ENCODE measurements around the gene PPIB.

GRCh38 chr15:64130159-64130558 is 32.7 kb downstream of the PPIB start:
- no peak for TF ChIP-seq CTCF (conservative IDR thresholded peaks at IDR 0.05; ENCODE audit: low read depth, low read length)
- no peak for TF ChIP-seq EZH2 (IDR thresholded peaks at IDR 0.05; ENCODE audit: borderline replicate concordance, low read depth, low read length, poor library complexity, severe bottlenecking)
